ENCODE measurements around the gene FAM83E.

DNA sequence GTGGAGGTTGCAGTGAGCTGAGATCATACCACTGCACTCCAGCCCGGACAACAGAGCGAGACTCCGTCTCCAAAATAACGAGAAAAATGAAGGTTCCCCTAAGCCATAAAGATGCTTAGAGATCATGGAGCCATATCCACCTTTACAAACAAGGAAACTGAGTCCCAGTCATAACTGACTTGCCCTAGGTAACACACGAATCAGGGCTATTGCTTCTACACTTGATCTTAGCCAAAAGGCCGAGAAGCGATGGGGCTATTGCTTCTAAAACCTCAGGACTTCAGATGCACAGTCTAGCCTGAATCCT, 19.1 kb upstream of the FAM83E start:
- TF ChIP-seq POLR2A (IDR thresholded peaks at IDR 0.05) (no peak), CTCF (IDR thresholded peaks at IDR 0.05) (no peak)

All from right lobe of liver (tissue), 4 donors.